HepG2 (cell line): ENCODE measurements around the gene KPNA3. TPM values are rescaled to one million over a fixed set of nuclear protein-coding genes. Genes with fewer than 3 reads are reported as not detected.
A peak's percentile ranks its signal among the peaks of the same experiment; 100 is the strongest.

Experiments
- CCAR2 ChIP-seq: fragments of 200-400 bp; formaldehyde crosslinking; optimal IDR thresholded peaks from 2 replicates; pipeline ENCODE3; 2018; ENCODE audit warnings: low read depth, mild to moderate bottlenecking, low read length, moderate library complexity
- FOXM1 ChIP-seq: sonication (generic); formaldehyde crosslinking; IDR thresholded peaks from 2 replicates; pipeline ENCODE4 v1.5.0; 2020; ENCODE audit warnings: missing genetic modification reagents
- GLI4 ChIP-seq: sonication (generic); formaldehyde crosslinking; IDR thresholded peaks from 2 replicates; pipeline ENCODE4 v1.5.1; 2020; ENCODE audit warnings: missing genetic modification reagents, mild to moderate bottlenecking, moderate library complexity, borderline replicate concordance
- IRF2 ChIP-seq: IDR thresholded peaks from 2 replicates; pipeline ENCODE4 v1.6.1; 2018; ENCODE audit warnings: missing genetic modification reagents, missing compliant biosample characterization
- KAT8 ChIP-seq: IDR thresholded peaks from 2 replicates; pipeline ENCODE4 v1.6.1; 2016; ENCODE audit warnings: missing genetic modification reagents, missing compliant biosample characterization
- NFATC3 ChIP-seq: sonication (generic); formaldehyde crosslinking; IDR thresholded peaks from 2 replicates; pipeline ENCODE4 v1.5.1; 2020; ENCODE audit warnings: mild to moderate bottlenecking, missing genetic modification reagents
- NFE2L2 ChIP-seq: fragments of 150-350 bp; IDR thresholded peaks from 2 replicates; pipeline ENCODE4 v1.6.1; 2014; ENCODE audit warnings: low read length
- PHF5A ChIP-seq: IDR thresholded peaks from one replicate; pipeline ENCODE4 v1.6.1; 2018; ENCODE audit warnings: low read depth, missing genetic modification reagents; ENCODE audit not compliant: unreplicated experiment
- RFX1 ChIP-seq: fragments of 450-650 bp; IDR thresholded peaks from 2 replicates; pipeline ENCODE4 v1.6.1; 2017
- SKIL ChIP-seq: sonication (generic); formaldehyde crosslinking; IDR thresholded peaks from 2 replicates; pipeline ENCODE4 v1.8.0; 2022; ENCODE audit warnings: missing genetic modification reagents, mild to moderate bottlenecking, moderate library complexity, borderline replicate concordance
- SMARCC2 ChIP-seq: fragments of 450-650 bp; IDR thresholded peaks from 2 replicates; pipeline ENCODE4 v1.6.1; 2017; ENCODE audit warnings: antibody characterized with exemption, mild to moderate bottlenecking
- TOPORS ChIP-seq: sonication (generic); formaldehyde crosslinking; IDR thresholded peaks from 2 replicates; pipeline ENCODE4 v1.8.0; 2023; ENCODE audit warnings: mild to moderate bottlenecking, missing genetic modification reagents
- ZBTB2 ChIP-seq: sonication (generic); formaldehyde crosslinking; IDR thresholded peaks from 2 replicates; pipeline ENCODE4 v1.8.0; 2022; ENCODE audit warnings: low read depth, missing genetic modification reagents
- ZFP91 ChIP-seq: sonication (generic); formaldehyde crosslinking; IDR thresholded peaks from 2 replicates; pipeline ENCODE4 v1.9.0; 2022; ENCODE audit warnings: missing genetic modification reagents, mild to moderate bottlenecking, borderline replicate concordance
- ZHX1 ChIP-seq: sonication (generic); formaldehyde crosslinking; IDR thresholded peaks from 2 replicates; pipeline ENCODE4 v1.8.1; 2022; ENCODE audit warnings: low read depth, mild to moderate bottlenecking, missing genetic modification reagents
- ZNF343 ChIP-seq: sonication (generic); formaldehyde crosslinking; IDR thresholded peaks from 2 replicates; pipeline ENCODE4 v1.4.0; 2020; ENCODE audit warnings: mild to moderate bottlenecking, missing genetic modification reagents
- ZNF576 ChIP-seq: sonication (generic); formaldehyde crosslinking; IDR thresholded peaks from 2 replicates; pipeline ENCODE4 v1.4.0; 2020; ENCODE audit warnings: mild to moderate bottlenecking, missing genetic modification reagents
- ZNF589 ChIP-seq: sonication (generic); formaldehyde crosslinking; conservative IDR thresholded peaks from 2 replicates; pipeline ENCODE4 v1.8.0; 2022; ENCODE audit warnings: mild to moderate bottlenecking, moderate library complexity, missing genetic modification reagents
- ZNF691 ChIP-seq: sonication (generic); formaldehyde crosslinking; IDR thresholded peaks from 2 replicates; pipeline ENCODE4 v1.4.0; 2020; ENCODE audit warnings: missing genetic modification reagents, low read depth, mild to moderate bottlenecking, borderline replicate concordance
- ZNF703 ChIP-seq: sonication (generic); formaldehyde crosslinking; IDR thresholded peaks from 2 replicates; pipeline ENCODE4 v1.5.1; 2020; ENCODE audit warnings: missing genetic modification reagents, mild to moderate bottlenecking, moderate library complexity, borderline replicate concordance
- polyA plus RNA-seq, 8 experiments: library from polyadenylated mRNA; depleted of rRNA in 3 of 8; stranded (reverse) in 7 of 8; unstranded in 1 of 8; fragments of >200 nt; fragmentation: Illumina TruSeq in 4 of 8; extraction: Trizol in 4 of 8; gene quantifications; 2 replicates each; pipeline versions ENCODE4 v1.2.1 to v1.2.3, GENCODE V29; 2011 to 2016; ENCODE audit warnings: low read depth in 4 of 8, missing spikeins in 1 of 8, mixed read lengths in 1 of 8; ENCODE audit not compliant: insufficient read depth in 1 of 8
- total RNA-seq, 5 experiments: library from RNA; depleted of rRNA; stranded (reverse); fragments of >200 nt; fragmentation: Illumina TruSeq; extraction: Trizol; gene quantifications; 2 replicates each; pipeline ENCODE4 v1.2.3, GENCODE V29; 2016; ENCODE audit warnings: low read depth in 1 of 5

KPNA3 gene
- total and polyA plus RNA-seq, 2 of the 13 experiments (the other 11 are each of a cell fraction or from before 2014, with no cell fraction given) = 13.0 to 28.9 TPM

GRCh38 chr13:49690995-49691784 lies 101.3 kb downstream of the KPNA3 start, which contains the start of gene EBPL (continued):
- TF ChIP-seq ZBTB2 (CRISPR knock-in tag) = no peak
- no peak for TF ChIP-seq CCAR2
- TF ChIP-seq TOPORS (CRISPR knock-in tag) = peak; percentile 95
- no peak for TF ChIP-seq RFX1
- TF ChIP-seq FOXM1 = no peak
- peak; percentile 68 for TF ChIP-seq ZFP91 (CRISPR knock-in tag)
- TF ChIP-seq ZNF691 = peak; percentile 92
- no peak for TF ChIP-seq SKIL (CRISPR knock-in tag)
- TF ChIP-seq KAT8 (CRISPR knock-in tag) = peak; percentile 55; the same call in 1 of the 2 replicates
- no peak for TF ChIP-seq GLI4
- 0 out of 2 replicates have a peak, but pooled peaks have one; percentile 58 for TF ChIP-seq ZNF343 (CRISPR knock-in tag)
- no peak for TF ChIP-seq NFE2L2
- no peak for TF ChIP-seq ZNF589 (CRISPR knock-in tag)
- no peak; the same call in 1 of the 2 replicates for TF ChIP-seq NFATC3
- TF ChIP-seq PHF5A = peak; percentile 34
- no peak for TF ChIP-seq ZNF576 (CRISPR knock-in tag)
- TF ChIP-seq SMARCC2 = no peak
- peak; percentile 79 for TF ChIP-seq ZHX1 (CRISPR knock-in tag)
- no peak for TF ChIP-seq ZNF703 (CRISPR knock-in tag)
- TF ChIP-seq IRF2 (CRISPR knock-in tag) = peak; percentile 57
